ENCODE results near the gene DHRSX. TPM values are rescaled to one million over a fixed set of nuclear protein-coding genes. Genes with fewer than 3 reads are reported as not detected.

The DHRSX gene
- total and polyA plus RNA-seq, 2 of the 8 experiments (the other 6 are each of a cell fraction or from before 2014, with no cell fraction given), result 35.1 to 43.4 TPM

- TF ChIP-seq GTF2F1 (IDR thresholded peaks at IDR 0.05; ENCODE audit: borderline replicate concordance, low read depth, low read length), result no peak
- no peak for TF ChIP-seq CBX8 (IDR thresholded peaks at IDR 0.05; ENCODE audit: borderline replicate concordance, low read depth, low read length)
Observed at GRCh38 chrX:2336181-2336580, 164.6 kb downstream of the DHRSX start (continued).
